Stromal cell of bone marrow (primary cell): ENCODE measurements around the gene FRAS1.
A peak's percentile ranks its signal among the peaks of the same experiment; 100 is the strongest.
"Not testable (repeated sequence)": the region's sequence is repeated elsewhere in the genome, so short reads cannot be mapped to it uniquely, and the experiment has no call there.

ENCODE experiments used
- DNase-seq: peaks from one replicate; pipeline ENCODE4 v3.0.0-alpha.2; 2012; ENCODE audit warnings: low read depth

FRAS1 gene

DNA sequence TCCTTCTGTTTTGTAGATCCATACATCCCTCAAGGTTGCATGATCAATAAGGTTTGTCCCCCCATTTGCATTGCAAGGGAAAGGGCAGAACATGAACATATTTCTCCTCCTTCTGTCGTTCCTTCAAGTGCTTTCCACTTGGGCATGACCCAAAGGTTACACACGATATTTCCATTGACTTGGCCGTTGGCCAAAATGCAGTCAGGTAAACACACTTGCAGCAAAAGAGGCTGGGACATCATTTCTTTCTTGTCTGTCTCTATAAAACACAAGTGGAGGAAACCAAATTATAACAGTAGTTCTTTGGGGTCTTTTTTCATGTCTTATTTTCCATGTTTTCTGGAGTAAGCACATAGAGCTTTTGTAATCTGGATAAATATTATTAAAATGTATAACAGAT lies 156.1 kb downstream of the FRAS1 start:
- no peak for DNase-seq

- no peak for DNase-seq
Observed at GRCh38 chr4:78214078-78214477, 157.0 kb downstream of the FRAS1 start.

- DNase-seq = no peak
Observed at GRCh38 chr4:78217557-78217956, 160.4 kb downstream of the FRAS1 start.

DNA sequence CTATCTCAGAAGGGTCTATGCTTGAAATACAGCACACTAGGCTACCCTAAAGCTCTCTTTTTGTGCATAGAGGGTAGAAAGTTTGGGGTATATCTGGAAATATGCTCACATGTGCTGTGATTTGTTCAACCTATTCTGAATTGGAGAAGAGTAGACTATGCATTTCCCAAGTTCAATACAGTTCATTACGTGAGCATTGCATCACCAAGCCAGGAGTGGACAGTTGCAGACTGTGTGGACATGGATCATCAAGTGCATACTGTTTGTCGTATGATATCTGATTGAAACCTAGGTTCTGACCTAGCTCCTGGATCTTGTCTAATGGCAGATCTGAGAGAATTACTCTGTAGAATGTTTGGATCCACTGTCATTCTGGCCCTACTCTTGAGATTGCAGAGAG lies 161.1 kb downstream of the FRAS1 start:
- DNase-seq = no peak

GRCh38 chr4:78219825-78220224 lies 162.7 kb downstream of the FRAS1 start:
- DNase-seq = no peak

GRCh38 chr4:78220283-78220682 lies 163.2 kb downstream of the FRAS1 start:
- no peak for DNase-seq

DNA sequence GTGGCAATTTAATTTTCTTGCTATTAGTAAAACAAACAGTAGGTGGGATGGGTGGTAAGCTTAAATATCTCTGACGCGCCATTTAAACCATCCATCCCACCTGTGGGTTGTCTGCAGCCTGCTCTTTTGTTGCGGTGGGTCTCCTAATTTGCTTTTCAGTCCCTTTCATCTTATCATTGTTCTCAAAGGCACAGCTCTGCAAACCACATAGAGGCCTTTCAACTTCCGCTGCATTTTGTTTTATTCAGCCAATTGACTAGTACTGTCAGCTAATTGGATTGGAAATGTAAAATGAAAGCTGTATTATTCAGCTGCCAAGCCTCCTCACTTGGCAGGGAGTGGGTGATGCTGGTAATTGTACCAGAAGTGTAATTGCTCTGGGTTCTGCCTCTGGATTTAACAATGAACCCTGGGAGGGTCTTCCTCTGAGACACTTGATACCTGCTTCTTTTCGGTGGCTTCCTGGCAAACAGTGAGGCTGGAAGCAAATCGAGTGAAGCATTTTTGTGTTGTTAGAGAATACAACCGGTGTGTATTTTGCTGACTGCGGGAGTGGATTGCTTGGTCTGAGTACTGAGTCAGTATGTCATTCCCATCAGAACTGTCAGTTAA lies 165.6 kb downstream of the FRAS1 start:
- DNase-seq = no peak

GRCh38 chr4:78225236-78225635 lies 168.1 kb downstream of the FRAS1 start:
- no peak for DNase-seq

DNA sequence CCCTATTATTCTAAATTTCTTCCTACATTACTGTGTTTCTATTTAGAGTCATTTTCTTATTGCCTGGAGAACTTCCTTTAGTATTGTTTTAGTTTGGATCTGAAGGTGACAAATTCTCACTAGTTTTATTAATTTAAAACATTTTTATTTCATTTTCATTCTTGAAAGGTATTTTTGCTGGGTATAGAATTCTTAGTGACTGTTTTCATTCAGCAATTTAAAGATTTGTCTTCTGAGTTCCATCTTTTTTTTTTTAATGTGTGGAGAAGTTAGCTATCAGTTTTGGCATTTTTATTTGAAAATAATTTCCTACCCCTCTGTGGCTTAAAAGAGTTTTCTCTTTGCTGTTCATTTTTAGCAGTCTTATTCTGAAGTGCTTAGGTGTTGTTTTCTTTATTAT lies 169.2 kb downstream of the FRAS1 start:
- no peak for DNase-seq

DNA sequence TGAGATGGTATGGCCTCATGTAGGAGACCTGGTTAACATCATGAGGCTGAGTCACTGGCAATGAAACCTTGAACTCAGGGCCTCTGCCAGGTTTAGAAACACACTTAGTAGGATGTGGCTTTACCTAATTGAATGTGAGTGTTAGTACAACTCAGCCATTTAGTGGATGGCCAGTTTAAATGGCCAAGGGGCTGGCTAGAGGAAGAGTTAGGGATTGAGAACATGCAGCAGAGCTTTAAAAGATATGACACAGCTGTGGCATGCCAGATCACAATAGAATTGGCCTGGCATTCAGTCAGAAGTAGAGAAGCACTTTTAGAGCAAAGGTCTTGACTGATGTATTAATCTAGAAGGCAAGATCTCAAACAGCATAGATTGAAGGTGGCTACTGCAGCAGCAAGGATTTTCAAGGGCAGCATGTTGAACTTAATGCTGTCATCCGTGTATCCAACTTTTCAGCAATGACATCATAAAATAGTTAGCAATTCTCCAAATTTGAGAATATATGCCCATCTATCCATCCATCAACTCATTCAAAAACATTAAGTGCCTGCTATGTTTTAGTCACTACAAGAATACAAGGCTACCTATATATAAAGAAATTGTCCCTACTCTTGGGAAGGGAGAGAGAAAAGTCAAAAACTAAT lies 170.4 kb downstream of the FRAS1 start:
- no peak for DNase-seq

DNA sequence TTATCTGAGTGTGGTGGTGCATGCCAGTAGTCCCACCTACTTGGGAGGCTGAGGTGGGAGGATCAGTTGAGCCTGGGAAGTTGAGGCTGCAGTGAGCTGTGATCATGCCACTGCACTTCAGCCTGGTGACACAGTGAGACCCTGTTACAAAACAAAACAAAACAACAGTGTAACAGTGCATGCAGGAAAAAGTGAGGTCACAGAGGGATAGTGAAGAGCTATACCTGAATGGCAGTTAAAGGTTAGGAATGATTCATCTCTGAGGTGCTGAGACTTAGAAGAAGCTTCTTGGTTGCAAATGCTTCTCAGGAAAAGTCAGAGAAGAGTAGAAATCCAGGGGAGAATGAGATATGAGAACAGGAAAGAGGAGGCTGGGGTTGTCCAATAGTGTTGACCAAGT lies 178.7 kb downstream of the FRAS1 start:
- no peak for DNase-seq

- DNase-seq = no peak
Observed at GRCh38 chr4:78237360-78237759, 180.2 kb downstream of the FRAS1 start.

DNA sequence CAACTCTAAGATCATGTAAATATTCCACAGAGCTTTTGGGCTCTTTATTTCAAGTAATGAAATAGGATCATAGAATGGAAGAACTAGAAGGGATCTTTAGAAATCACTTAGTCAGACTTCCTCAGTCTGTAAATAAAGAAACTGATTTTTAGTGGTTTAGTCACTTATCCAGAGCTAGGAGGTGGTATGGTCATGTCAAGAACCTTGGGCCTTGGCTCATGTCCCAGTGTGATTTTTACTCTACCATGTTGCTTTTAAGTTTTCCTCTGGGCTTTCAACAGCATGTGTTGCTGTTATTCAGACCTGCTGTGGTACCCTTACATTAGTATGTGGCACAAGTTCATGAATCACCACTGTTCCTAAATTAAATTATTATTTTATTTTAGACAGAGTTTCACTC lies 184.9 kb downstream of the FRAS1 start:
- peak; percentile 38 for DNase-seq

- no peak for DNase-seq
Observed at GRCh38 chr4:78244705-78245485, 187.8 kb downstream of the FRAS1 start.

- DNase-seq = no peak
Observed at GRCh38 chr4:78247536-78248285, 190.6 kb downstream of the FRAS1 start.

DNA sequence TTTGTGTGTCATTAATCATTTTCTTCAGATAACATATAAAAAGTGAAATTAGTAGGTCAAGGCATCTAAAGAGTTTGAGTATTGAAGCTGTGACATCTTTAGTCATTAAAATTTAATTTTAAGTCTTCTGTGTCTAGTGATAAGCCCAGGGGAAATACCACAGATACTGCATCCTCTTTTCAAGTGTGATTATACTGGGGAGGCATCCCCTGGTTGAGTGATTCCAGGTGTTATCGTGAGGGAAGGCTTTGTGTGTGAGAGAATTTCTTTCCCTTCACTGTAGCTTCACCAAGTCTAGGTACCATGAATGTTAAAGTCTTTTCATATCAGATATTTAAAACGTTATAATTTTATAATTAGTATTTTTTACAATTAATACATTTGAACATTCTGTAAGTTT lies 193.4 kb downstream of the FRAS1 start:
- DNase-seq = no peak

DNA sequence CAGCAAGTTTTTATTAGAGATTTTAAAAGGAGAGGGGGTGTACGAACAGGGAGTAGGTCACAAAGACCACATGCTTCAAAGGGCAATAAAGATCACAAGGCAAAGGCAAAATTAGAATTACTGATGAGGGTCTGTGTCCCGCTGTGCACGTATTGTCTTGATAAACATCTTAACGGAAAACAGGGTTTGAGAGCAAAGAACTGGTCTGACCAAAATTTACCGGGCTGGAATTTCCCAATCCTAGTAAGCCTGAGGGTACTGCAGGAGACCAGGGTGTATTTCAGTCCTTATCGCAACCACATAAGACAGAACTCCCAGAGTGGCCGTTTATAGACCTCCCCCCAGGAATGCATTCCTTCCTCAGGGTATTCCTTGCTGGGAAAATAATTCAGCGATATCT lies 195.7 kb downstream of the FRAS1 start:
- DNase-seq = not testable (repeated sequence)

- no peak for DNase-seq
Observed at GRCh38 chr4:78254893-78255292, 197.8 kb downstream of the FRAS1 start.

DNA sequence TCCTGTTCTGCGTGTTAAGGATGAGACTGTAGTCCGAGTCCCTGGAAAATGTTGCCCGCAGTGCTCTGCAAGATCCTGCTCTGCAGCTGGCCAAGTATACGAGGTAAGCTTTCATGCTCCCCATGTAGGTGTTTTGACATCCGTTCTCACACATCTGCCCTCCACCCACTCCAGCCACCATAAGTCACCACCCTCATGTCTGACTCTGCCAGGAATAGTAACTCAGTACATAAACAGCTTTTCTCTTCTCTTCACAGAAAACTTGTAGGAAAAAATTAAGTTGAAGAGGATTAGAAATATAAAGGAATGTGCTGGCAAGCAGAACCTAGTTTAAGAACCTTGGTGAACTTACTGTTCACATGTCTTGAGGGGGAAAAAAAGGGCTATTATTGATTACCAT lies 207.9 kb downstream of the FRAS1 start:
- no peak for DNase-seq

- DNase-seq = no peak
Observed at GRCh38 chr4:78267790-78268189, 210.7 kb downstream of the FRAS1 start.

DNA sequence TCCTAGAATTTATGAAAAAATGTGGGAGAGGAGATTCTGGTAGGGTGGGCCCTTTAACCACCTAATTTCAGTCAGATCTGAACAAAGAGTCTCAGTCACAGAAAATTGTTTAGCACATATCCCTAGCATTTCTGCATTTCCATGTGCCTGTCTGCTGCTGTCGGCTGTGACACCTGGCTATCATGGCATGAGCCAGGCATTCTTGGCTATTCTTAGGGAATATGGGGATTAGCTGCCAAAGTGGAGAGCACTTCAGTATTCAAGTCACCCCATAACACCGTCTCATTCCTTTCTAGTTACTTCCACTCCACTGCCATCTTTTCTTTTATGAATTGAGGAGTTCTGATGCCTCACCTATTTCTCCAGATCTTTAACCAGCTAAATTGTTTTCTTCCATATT lies 211.5 kb downstream of the FRAS1 start:
- no peak for DNase-seq

GRCh38 chr4:78275450-78275849 lies 218.3 kb downstream of the FRAS1 start:
- DNase-seq = not testable (repeated sequence)

DNA sequence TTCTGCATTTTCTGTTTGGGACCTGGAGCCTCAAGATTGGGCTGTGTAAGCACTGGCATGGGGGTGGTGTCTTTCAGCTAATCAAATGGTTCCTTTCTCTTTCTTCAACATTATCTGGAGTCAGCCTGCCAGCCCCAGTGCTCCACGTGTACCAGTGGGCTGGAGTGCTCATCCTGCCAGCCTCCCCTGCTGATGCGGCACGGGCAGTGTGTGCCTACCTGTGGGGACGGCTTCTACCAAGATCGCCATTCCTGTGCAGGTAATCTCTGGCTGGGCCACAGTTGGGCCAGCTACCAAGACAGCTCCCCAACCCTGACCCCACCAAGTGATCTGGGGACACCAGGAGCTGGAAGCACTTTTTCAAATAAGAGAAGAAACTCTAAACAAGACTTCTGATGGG lies 229.2 kb downstream of the FRAS1 start:
- no peak for DNase-seq
